Vagina (tissue), 2 donors: ENCODE measurements around the gene ARHGAP45. TPM values are rescaled to one million over a fixed set of nuclear protein-coding genes. Genes with fewer than 3 reads are reported as not detected.

Experiments used
- DNase-seq, 2 donors: peaks; one replicate each; pipeline ENCODE4 v3.0.0-alpha.2; 2017; ENCODE audit errors: extremely low spot score in 2 of 2
- H3K27ac ChIP-seq: fragments of 200-600 bp; sonication (generic); one replicate; pipeline ENCODE4 v1.5.1; 2019
- H3K27me3 ChIP-seq: fragments of 200-600 bp; sonication (generic); one replicate; pipeline ENCODE4 v1.5.1; 2019
- H3K36me3 ChIP-seq, 2 donors: fragments of 200-600 bp; sonication (generic); one replicate each; pipeline ENCODE4 v1.5.1; 2017 to 2019
- H3K4me1 ChIP-seq: fragments of 200-600 bp; sonication (generic); one replicate; pipeline ENCODE4 v1.5.1; 2019
- H3K4me3 ChIP-seq, 2 donors: fragments of 200-600 bp; sonication (generic); 1 replicate in 1 of 2; 2 replicates in 1 of 2; pipeline ENCODE4 v1.5.1; 2016 to 2019
- H3K9me3 ChIP-seq: fragments of 200-600 bp; sonication (generic); one replicate; pipeline ENCODE4 v1.5.1; 2019
- CTCF ChIP-seq, 3 experiments: fragments of 450-650 bp in 2 of 3; fragments of 200-600 bp in 1 of 3; sonication (generic) in 1 of 3; IDR thresholded peaks; one replicate each; pipeline ENCODE4 v1.5.1; 2017 to 2019; ENCODE audit warnings: antibody characterized with exemption in 3 of 3, mild to moderate bottlenecking in 2 of 3, moderate library complexity in 2 of 3
- POLR2A ChIP-seq, 2 donors: fragments of 450-650 bp; IDR thresholded peaks; one replicate each; pipeline ENCODE4 v1.6.1; 2017; ENCODE audit warnings: antibody characterized with exemption in 2 of 2, mild to moderate bottlenecking in 2 of 2, moderate library complexity in 2 of 2
- POLR2AphosphoS5 ChIP-seq, 2 donors: sonication (generic); formaldehyde crosslinking; IDR thresholded peaks; one replicate each; pipeline ENCODE4 v1.9.0; 2017; ENCODE audit warnings: antibody characterized with exemption in 2 of 2, mild to moderate bottlenecking in 2 of 2, low read depth in 1 of 2; ENCODE audit not compliant: insufficient read depth in 1 of 2
- intact Hi-C: fragments of 100-400 bp; cut with DNase I; formaldehyde crosslinking; loops from one replicate; pipeline ENCODE4 v1.15.1; 2023
- total RNA-seq: library from RNA; depleted of rRNA; stranded (reverse); fragments of >200 nt; gene quantifications from one replicate; pipeline ENCODE4 v1.2.3, GENCODE V29; 2016

ARHGAP45 gene
- total RNA-seq, 1 donor from 2014 or later, result 36.8 TPM

- DNase-seq, result no peak
- TF ChIP-seq CTCF (IDR thresholded peaks at IDR 0.05), result no peak
- TF ChIP-seq POLR2A (IDR thresholded peaks at IDR 0.05), result no peak
- TF ChIP-seq POLR2AphosphoS5 (IDR thresholded peaks at IDR 0.05; ENCODE audit: insufficient read depth in 1 of 2, low read depth in 1 of 2), result no peak
- Histone ChIP-seq H3K9me3 (no peaks in the 10 kb centered on the region), H3K36me3 (peaks cover 0 to 43% of the 10 kb centered on the region in 2 donors), H3K27ac (no peak overlapping the region), H3K4me1 (peaks cover 46% of the 10 kb centered on the region), H3K27me3 (no peaks in the 10 kb centered on the region), H3K4me3 (no peak overlapping the region)
- intact Hi-C loops, result no loop called here
Observed at GRCh38 chr19:1108291-1109031, 41.5 kb downstream of the ARHGAP45 start.

- DNase-seq, result no peak
- peak in 1 of 2 donors; percentile 53 for TF ChIP-seq POLR2AphosphoS5 (IDR thresholded peaks at IDR 0.05; ENCODE audit: insufficient read depth in 1 of 2, low read depth in 1 of 2)
- no peak for TF ChIP-seq POLR2A (IDR thresholded peaks at IDR 0.05)
- Histone ChIP-seq H3K4me3 (no peak overlapping the region), H3K9me3 (no peaks in the 10 kb centered on the region), H3K36me3 (peaks cover 0 to 46% of the 10 kb centered on the region in 2 donors), H3K27me3 (no peaks in the 10 kb centered on the region), H3K27ac (no peak overlapping the region), H3K4me1 (peaks cover 50% of the 10 kb centered on the region)
- intact Hi-C loops, result no loop called here
Observed at GRCh38 chr19:1109032-1109551, 42.1 kb downstream of the ARHGAP45 start.

GRCh38 chr19:1109697-1110671 lies 43.0 kb downstream of the ARHGAP45 start:
- TF ChIP-seq POLR2AphosphoS5 (IDR thresholded peaks at IDR 0.05; ENCODE audit: insufficient read depth in 1 of 2, low read depth in 1 of 2) (no peak), CTCF (IDR thresholded peaks at IDR 0.05) (no peak), POLR2A (IDR thresholded peaks at IDR 0.05) (no peak)
- DNase-seq, result no peak
- Histone ChIP-seq H3K27me3 (no peaks in the 10 kb centered on the region), H3K4me1 (peaks cover 48% of the 10 kb centered on the region), H3K4me3 (no peak overlapping the region), H3K36me3 (peaks cover 0 to 50% of the 10 kb centered on the region in 2 donors), H3K9me3 (no peaks in the 10 kb centered on the region), H3K27ac (no peak overlapping the region)
- intact Hi-C loops, result loop anchor here (5.0 kb wide), 2 partner anchors 82 to 132 kb away; partner anchors contain the start of gene ATP5F1D

GRCh38 chr19:1110809-1111640 lies 44.1 kb downstream of the ARHGAP45 start:
- Histone ChIP-seq H3K27ac (peak overlapping the region; percentile 84), H3K4me3 (no peak overlapping the region), H3K9me3 (no peaks in the 10 kb centered on the region), H3K27me3 (no peaks in the 10 kb centered on the region), H3K36me3 (peaks cover 0 to 60% of the 10 kb centered on the region in 2 donors), H3K4me1 (peaks cover 38% of the 10 kb centered on the region)
- no peak for DNase-seq
- TF ChIP-seq POLR2AphosphoS5 (IDR thresholded peaks at IDR 0.05; ENCODE audit: insufficient read depth in 1 of 2, low read depth in 1 of 2) (no peak), POLR2A (IDR thresholded peaks at IDR 0.05) (no peak), CTCF (IDR thresholded peaks at IDR 0.05) (no peak)
- intact Hi-C loops, result loop anchor here (5.0 kb wide), 2 partner anchors 81 to 131 kb away; partner anchors contain the start of gene ATP5F1D
